Cardiac septum (tissue), 1 donor: ENCODE data around the gene DOCK10. TPM values are rescaled to one million over a fixed set of nuclear protein-coding genes. Genes with fewer than 3 reads are reported as not detected.

Source experiments
- DNase-seq: peaks from one replicate; pipeline ENCODE4 v3.0.0-alpha.2; 2020; ENCODE audit warnings: low spot score
- intact Hi-C: fragments of 100-400 bp; cut with DNase I; formaldehyde crosslinking; loops from one replicate; pipeline ENCODE4 v1.14.0; 2022
- total RNA-seq: library from RNA; stranded (reverse); fragmentation: NEBNext Ultra II Directional; extraction: Animal tissue kit (Norgen Biotek cat#: 25700); gene quantifications from one replicate; pipeline ENCODE4 v1.2.1, GENCODE V29; 2021
- donor health status: DM: no; HTN: no; CAD: no.

DOCK10 gene
- total RNA-seq, 1 donor from 2014 or later, result 2.6 TPM

GRCh38 chr2:224865016-224865415, 177.3 kb downstream of the DOCK10 start:
- intact Hi-C loops, result no loop called here
- DNase-seq, result no peak

- intact Hi-C loops, result no loop called here
- DNase-seq, result no peak
Observed at GRCh38 chr2:224861266-224861665, 181.0 kb downstream of the DOCK10 start.

- intact Hi-C loops, result no loop called here
- DNase-seq, result no peak
Observed at GRCh38 chr2:224860786-224861185, 181.5 kb downstream of the DOCK10 start.

GRCh38 chr2:224851811-224852210, 190.5 kb downstream of the DOCK10 start:
- intact Hi-C loops, result no loop called here
- DNase-seq, result no peak

- DNase-seq, result no peak
- intact Hi-C loops, result no loop called here
Observed at GRCh38 chr2:224850081-224850480, 192.2 kb downstream of the DOCK10 start.

GRCh38 chr2:224849264-224849663, 193.0 kb downstream of the DOCK10 start:
- DNase-seq, result no peak
- intact Hi-C loops, result no loop called here

GRCh38 chr2:224847961-224848850, 194.1 kb downstream of the DOCK10 start:
- no peak for DNase-seq
- intact Hi-C loops, result no loop called here

GRCh38 chr2:224847381-224847780, 194.9 kb downstream of the DOCK10 start:
- intact Hi-C loops, result no loop called here
- no peak for DNase-seq

- DNase-seq, result no peak
- intact Hi-C loops, result no loop called here
Observed at GRCh38 chr2:224846686-224847085, 195.6 kb downstream of the DOCK10 start.

GRCh38 chr2:224846161-224846560, 196.1 kb downstream of the DOCK10 start:
- DNase-seq, result no peak
- intact Hi-C loops, result no loop called here

GRCh38 chr2:224843141-224843540, 199.1 kb downstream of the DOCK10 start:
- no peak for DNase-seq
- intact Hi-C loops, result no loop called here

GRCh38 chr2:224841910-224842309, 200.4 kb downstream of the DOCK10 start:
- no peak for DNase-seq
- intact Hi-C loops, result no loop called here

GRCh38 chr2:224838335-224838734, 203.9 kb downstream of the DOCK10 start:
- intact Hi-C loops, result no loop called here
- no peak for DNase-seq

GRCh38 chr2:224837558-224837957, 204.7 kb downstream of the DOCK10 start:
- no peak for DNase-seq
- intact Hi-C loops, result no loop called here

- DNase-seq, result no peak
- intact Hi-C loops, result no loop called here
Observed at GRCh38 chr2:224837066-224837465, 205.2 kb downstream of the DOCK10 start.

- DNase-seq, result no peak
- intact Hi-C loops, result no loop called here
Observed at GRCh38 chr2:224836263-224836662, 206.0 kb downstream of the DOCK10 start.

GRCh38 chr2:224835405-224835804, 206.9 kb downstream of the DOCK10 start:
- DNase-seq, result no peak
- intact Hi-C loops, result no loop called here

- intact Hi-C loops, result no loop called here
- no peak for DNase-seq
Observed at GRCh38 chr2:224833986-224834385, 208.3 kb downstream of the DOCK10 start.

GRCh38 chr2:224832207-224832606, 210.1 kb downstream of the DOCK10 start:
- no peak for DNase-seq
- intact Hi-C loops, result no loop called here

GRCh38 chr2:224831530-224831929, 210.7 kb downstream of the DOCK10 start:
- intact Hi-C loops, result no loop called here

GRCh38 chr2:224820283-224820991, 221.8 kb downstream of the DOCK10 start:
- DNase-seq, result no peak
- intact Hi-C loops, result no loop called here

More at GRCh38 chr2:224831530-224831929, 210.7 kb downstream of the DOCK10 start:
- DNase-seq, result no peak
